Peyer's patch (tissue), 4 donors: ENCODE data around the gene PCK2. TPM values are rescaled to one million over a fixed set of nuclear protein-coding genes. Genes with fewer than 3 reads are reported as not detected.

Experiments
- DNase-seq, 3 donors: peaks; one replicate each; pipeline ENCODE4 v3.0.0-alpha.2; 2017 to 2019
- H3K27ac ChIP-seq, 4 donors: fragments of 200-600 bp; sonication (generic); one replicate each; pipeline ENCODE4 v1.5.1; 2016 to 2019
- H3K27me3 ChIP-seq, 2 donors: fragments of 200-600 bp; sonication (generic); one replicate each; pipeline ENCODE4 v1.5.1; 2019
- H3K36me3 ChIP-seq, 3 donors: fragments of 200-600 bp; sonication (generic); one replicate each; pipeline ENCODE4 v1.5.1; 2016 to 2019
- H3K4me1 ChIP-seq, 4 donors: fragments of 200-600 bp; sonication (generic); one replicate each; pipeline ENCODE4 v1.5.1; 2016 to 2019
- H3K4me3 ChIP-seq, 4 donors: fragments of 200-600 bp; sonication (generic); 1 replicate in 3 of 4; 2 replicates in 1 of 4; pipeline ENCODE4 v1.5.1; 2016 to 2019; ENCODE audit warnings: mild to moderate bottlenecking in 1 of 4
- H3K9me3 ChIP-seq, 4 donors: fragments of 200-600 bp; sonication (generic); one replicate each; pipeline ENCODE4 v1.5.1; 2016 to 2019; ENCODE audit warnings: mild to moderate bottlenecking in 1 of 4
- CTCF ChIP-seq, 6 experiments: fragments of 450-650 bp in 4 of 6; fragments of 200-600 bp in 2 of 6; sonication (generic) in 1 of 6; IDR thresholded peaks; one replicate each; pipeline ENCODE4 v1.5.1; 2017 to 2019; ENCODE audit warnings: antibody characterized with exemption in 6 of 6, mild to moderate bottlenecking in 3 of 6, moderate library complexity in 1 of 6
- POLR2A ChIP-seq, 2 donors: fragments of 450-650 bp; IDR thresholded peaks; one replicate each; pipeline ENCODE4 v1.5.1; 2017; ENCODE audit warnings: antibody characterized with exemption in 2 of 2, mild to moderate bottlenecking in 2 of 2, moderate library complexity in 2 of 2
- total RNA-seq, 4 donors: library from RNA; depleted of rRNA; stranded (reverse); fragments of >200 nt; gene quantifications; one replicate each; pipeline ENCODE4 v1.1.0, GENCODE V29; 2016

PCK2 gene
- total RNA-seq, 4 donors from 2014 or later = 53.6 to 820 (median 644) TPM

GRCh38 chr14:24064091-24064795 lies 29.9 kb upstream of the PCK2 start:
- Histone ChIP-seq H3K27me3 (no peaks in the 10 kb centered on the region), H3K36me3 (no peaks in the 10 kb centered on the region), H3K9me3 (no peaks in the 10 kb centered on the region), H3K27ac (peak overlapping the region in 1 of 4 donors; percentile 94), H3K4me3 (no peak overlapping the region), H3K4me1 (peaks cover 0 to 40% (median 2%) of the 10 kb centered on the region in 4 donors)
- TF ChIP-seq CTCF (IDR thresholded peaks at IDR 0.05) (no peak), POLR2A (IDR thresholded peaks at IDR 0.05) (no peak)
- DNase-seq = no peak

- no peak overlapping the region for H3K4me3 ChIP-seq
- no peak overlapping the region for H3K27ac ChIP-seq
- H3K4me1 ChIP-seq = peaks cover 0 to 39% (median 2%) of the 10 kb centered on the region in 4 donors
These were observed 29.3 kb upstream of the PCK2 start for GRCh38 chr14:24064856-24065255.

GRCh38 chr14:24065408-24065807 lies 28.7 kb upstream of the PCK2 start:
- TF ChIP-seq POLR2A (IDR thresholded peaks at IDR 0.05) = no peak
- TF ChIP-seq CTCF (IDR thresholded peaks at IDR 0.05) = no peak
- no peaks in the 10 kb centered on the region for H3K27me3 ChIP-seq
- no peak for DNase-seq

More at GRCh38 chr14:24064856-24065255, 29.3 kb upstream of the PCK2 start:
- Histone ChIP-seq H3K27me3 (no peaks in the 10 kb centered on the region), H3K9me3 (no peaks in the 10 kb centered on the region), H3K36me3 (no peaks in the 10 kb centered on the region)
- DNase-seq = no peak
- no peak for TF ChIP-seq POLR2A (IDR thresholded peaks at IDR 0.05)
- TF ChIP-seq CTCF (IDR thresholded peaks at IDR 0.05) = no peak

GRCh38 chr14:24066496-24067132 lies 27.5 kb upstream of the PCK2 start:
- no peaks in the 10 kb centered on the region for H3K27me3 ChIP-seq
- H3K27ac ChIP-seq = peak overlapping the region in 1 of 4 donors; percentile 25
- DNase-seq = no peak
- peaks cover 0 to 28% (median 0%) of the 10 kb centered on the region in 4 donors for H3K4me1 ChIP-seq
- no peaks in the 10 kb centered on the region for H3K36me3 ChIP-seq
- H3K4me3 ChIP-seq = no peak overlapping the region
- TF ChIP-seq POLR2A (IDR thresholded peaks at IDR 0.05) = no peak
- TF ChIP-seq CTCF (IDR thresholded peaks at IDR 0.05) = no peak
- H3K9me3 ChIP-seq = no peaks in the 10 kb centered on the region

More at GRCh38 chr14:24065408-24065807, 28.7 kb upstream of the PCK2 start:
- Histone ChIP-seq H3K36me3 (no peaks in the 10 kb centered on the region), H3K4me1 (peaks cover 0 to 37% (median 2%) of the 10 kb centered on the region in 4 donors), H3K9me3 (no peaks in the 10 kb centered on the region), H3K4me3 (no peak overlapping the region), H3K27ac (no peak overlapping the region)

- TF ChIP-seq CTCF (IDR thresholded peaks at IDR 0.05) = no peak
These were observed 26.7 kb upstream of the PCK2 start for GRCh38 chr14:24067133-24068082.

More at GRCh38 chr14:24067133-24068082, 26.7 kb upstream of the PCK2 start:
- peaks cover 0 to 29% (median 0%) of the 10 kb centered on the region in 4 donors for H3K4me1 ChIP-seq
- H3K27ac ChIP-seq = peak overlapping the region in 1 of 4 donors; percentile 25
- no peaks in the 10 kb centered on the region for H3K36me3 ChIP-seq
- no peak for DNase-seq
- no peaks in the 10 kb centered on the region for H3K9me3 ChIP-seq
- no peak overlapping the region for H3K4me3 ChIP-seq
- H3K27me3 ChIP-seq = no peaks in the 10 kb centered on the region
